Effector memory CD8-positive, alpha-beta T cell (primary cell): ENCODE measurements around the gene UBASH3A.

Source experiments
- ATAC-seq: fragments of 150-1000 bp; cut with Tn5 transposase; replicated peaks from 2 replicates; pipeline ENCODE4 v1.10.0; 2021; ENCODE audit warnings: mild to moderate bottlenecking, moderate library complexity
- DNase-seq, 3 experiments: peaks; one replicate each; pipeline ENCODE4 v3.0.0; 2021
- H3K27ac Mint-ChIP-seq, 2 donors: one replicate each; pipeline ENCODE4 v1.8.0; 2022; ENCODE audit warnings: mild to moderate bottlenecking in 2 of 2, mixed read lengths in 2 of 2, moderate library complexity in 2 of 2
- H3K27me3 Mint-ChIP-seq, 2 donors: one replicate each; pipeline ENCODE4 v1.8.0; 2022; ENCODE audit warnings: mixed read lengths in 2 of 2
- H3K36me3 Mint-ChIP-seq: one replicate; pipeline ENCODE4 v1.8.0; 2022; ENCODE audit warnings: mild to moderate bottlenecking, moderate library complexity, mixed read lengths; ENCODE audit not compliant: insufficient read depth
- H3K4me1 Mint-ChIP-seq, 2 donors: one replicate each; pipeline ENCODE4 v1.8.0; 2022; ENCODE audit warnings: low read depth in 2 of 2, mixed read lengths in 2 of 2
- H3K4me3 Mint-ChIP-seq, 2 donors: one replicate each; pipeline ENCODE4 v1.8.0; 2022; ENCODE audit warnings: mild to moderate bottlenecking in 2 of 2, mixed read lengths in 2 of 2, moderate library complexity in 2 of 2
- H3K9me3 Mint-ChIP-seq, 2 donors: one replicate each; pipeline ENCODE4 v1.8.0; 2022; ENCODE audit warnings: mixed read lengths in 2 of 2

UBASH3A gene

DNA sequence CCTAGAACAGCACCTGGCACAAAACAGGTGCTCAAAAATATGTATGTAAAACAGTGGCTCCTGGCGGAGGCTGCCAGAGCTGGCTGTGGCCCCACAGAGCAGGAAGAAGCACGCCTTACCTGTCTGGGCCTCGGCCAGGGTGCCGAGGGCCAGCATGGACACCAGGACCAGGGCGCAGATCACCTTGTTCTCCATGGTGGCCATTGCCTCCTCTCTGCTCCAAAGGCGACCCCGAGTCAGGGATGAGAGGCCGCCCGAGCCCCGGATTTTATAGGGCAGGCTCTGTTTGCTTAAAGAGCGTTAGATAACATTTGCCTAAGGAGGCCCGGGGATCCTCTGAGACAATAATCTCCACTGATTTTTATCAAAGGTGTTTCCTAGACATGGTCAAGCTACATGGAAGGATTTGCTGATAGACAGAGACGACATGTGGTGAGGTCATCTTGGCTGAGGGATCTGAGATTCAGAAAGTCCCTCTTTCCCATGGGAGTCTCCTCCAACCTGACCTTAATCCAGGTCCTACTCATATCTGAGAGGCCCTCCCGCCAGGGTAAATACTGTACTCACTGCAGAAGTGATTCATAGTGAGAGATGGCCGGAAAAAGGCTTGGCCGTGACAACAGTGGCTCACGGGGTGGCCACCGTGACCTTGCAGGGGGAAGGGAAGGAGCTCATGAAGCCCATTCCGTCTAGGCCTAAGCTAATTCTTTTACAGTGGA, 37.3 kb upstream of the UBASH3A start, which contains the start of gene TFF1:
TFF1 (minus strand) TSS at position 244 of the 719 bp plus-strand sequence; CDS start at position 204, 40 bp downstream.
- ATAC-seq (no peak), DNase-seq (no peak)
- no peaks in the 10 kb centered on the region for H3K9me3 Mint-ChIP-seq
- H3K4me1 Mint-ChIP-seq = peaks cover 0 to 11% of the 10 kb centered on the region in 2 donors
- no peak within 1 kb of the TSS for H3K4me3 Mint-ChIP-seq
- peaks cover 8 to 22% of the 10 kb centered on the region in 2 donors for H3K27me3 Mint-ChIP-seq
- H3K36me3 Mint-ChIP-seq = peaks cover 5% of the 10 kb centered on the region
- H3K27ac Mint-ChIP-seq = no peak within 1 kb of the TSS

DNA sequence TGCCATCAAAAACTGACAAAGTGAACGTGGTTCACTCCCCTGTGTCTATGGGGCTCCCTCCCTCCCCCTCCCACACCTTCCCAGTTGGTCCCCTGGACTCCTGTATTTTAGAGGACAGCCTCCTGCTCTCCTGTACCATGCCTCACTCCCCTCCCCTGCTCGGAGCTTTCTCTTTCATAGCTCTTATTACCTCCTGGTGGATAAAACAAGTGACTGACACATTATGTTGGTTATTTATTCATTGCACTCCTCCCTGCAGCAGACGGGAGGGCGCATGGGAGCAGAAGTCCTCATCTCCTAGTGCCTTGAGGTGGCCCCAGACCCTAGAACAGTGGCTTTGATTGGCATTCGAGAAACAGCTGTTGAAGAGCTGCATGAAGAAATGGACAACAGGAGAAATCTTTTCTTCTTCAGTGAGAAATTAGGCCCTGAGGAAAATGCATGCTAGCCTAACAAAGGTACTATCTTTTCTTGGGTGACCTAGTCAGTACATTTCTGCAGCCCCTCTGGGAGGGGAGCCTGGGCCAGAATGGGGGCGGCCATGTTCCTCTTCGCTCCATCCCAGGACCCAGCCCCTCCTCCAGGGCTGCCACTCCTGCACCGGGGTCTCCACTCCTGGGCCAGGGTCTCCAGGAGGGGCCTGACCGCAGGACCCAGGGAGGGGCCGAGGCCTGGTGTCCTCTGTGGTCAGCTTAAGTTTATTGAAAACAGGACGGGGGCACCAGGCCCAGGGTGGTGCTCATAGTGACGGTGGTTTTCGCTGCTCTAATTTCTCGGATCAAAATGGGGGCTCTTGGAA, 36.1 kb upstream of the UBASH3A start:
- DNase-seq (no peak), ATAC-seq (no peak)
- peaks cover 5% of the 10 kb centered on the region for H3K36me3 Mint-ChIP-seq
- no peak overlapping the region for H3K27ac Mint-ChIP-seq
- peaks cover 0 to 13% of the 10 kb centered on the region in 2 donors for H3K27me3 Mint-ChIP-seq
- no peaks in the 10 kb centered on the region for H3K9me3 Mint-ChIP-seq
- H3K4me3 Mint-ChIP-seq = no peak overlapping the region
- peaks cover 0 to 11% of the 10 kb centered on the region in 2 donors for H3K4me1 Mint-ChIP-seq

- no peaks in the 10 kb centered on the region for H3K27me3 Mint-ChIP-seq
- no peak overlapping the region for H3K4me3 Mint-ChIP-seq
- H3K9me3 Mint-ChIP-seq = no peaks in the 10 kb centered on the region
- DNase-seq (no peak), ATAC-seq (no peak)
- peaks cover 0 to 8% of the 10 kb centered on the region in 2 donors for H3K4me1 Mint-ChIP-seq
- no peak overlapping the region for H3K27ac Mint-ChIP-seq
- peaks cover 3% of the 10 kb centered on the region for H3K36me3 Mint-ChIP-seq
These were observed 33.9 kb upstream of the UBASH3A start for GRCh38 chr21:42369821-42370220.

GRCh38 chr21:42370894-42371654, 32.6 kb upstream of the UBASH3A start:
- Mint-ChIP-seq H3K4me1 (peaks cover 0 to 8% of the 10 kb centered on the region in 2 donors), H3K27me3 (no peaks in the 10 kb centered on the region), H3K27ac (peak overlapping the region; percentile 4 to 15), H3K4me3 (no peak overlapping the region), H3K36me3 (no peaks in the 10 kb centered on the region), H3K9me3 (no peaks in the 10 kb centered on the region)
- DNase-seq (no peak), ATAC-seq (no peak)

DNA sequence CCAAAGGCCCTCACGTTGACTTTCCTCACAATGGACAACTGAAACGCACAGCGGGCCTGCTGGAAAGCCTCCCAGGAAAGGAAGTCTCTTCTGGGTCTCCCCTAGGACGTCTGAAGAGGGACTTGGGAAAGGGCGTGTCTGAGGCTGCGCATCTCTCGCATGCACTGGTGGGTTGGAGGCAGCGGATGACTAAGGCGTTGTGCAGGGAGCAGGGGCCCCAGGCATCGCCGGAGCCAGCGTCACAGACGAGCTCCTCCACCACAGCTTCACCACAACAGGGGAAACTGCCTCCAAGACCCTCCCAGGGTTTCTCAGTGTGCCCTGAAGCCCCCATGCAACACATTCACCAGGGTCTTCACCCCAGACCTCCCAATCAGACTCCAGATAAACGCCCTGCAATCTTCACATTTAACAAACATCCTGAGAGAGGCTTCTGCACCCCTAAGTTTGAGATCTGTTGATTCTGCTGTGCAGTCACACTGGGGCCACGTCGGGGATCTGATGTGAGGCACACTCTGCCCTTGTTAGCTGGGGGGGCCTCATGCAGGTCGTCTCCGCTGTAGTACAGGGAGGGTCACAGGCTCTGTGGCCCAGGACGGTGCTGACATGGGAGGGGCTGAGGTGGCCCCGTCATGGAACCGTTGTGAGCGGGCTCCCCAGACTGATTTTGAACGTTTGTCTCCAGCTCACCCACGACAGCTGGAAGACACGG, 30.4 kb upstream of the UBASH3A start:
- Mint-ChIP-seq H3K4me1 (peaks cover 0 to 8% of the 10 kb centered on the region in 2 donors), H3K36me3 (no peaks in the 10 kb centered on the region), H3K4me3 (no peak overlapping the region), H3K27ac (no peak overlapping the region), H3K27me3 (no peaks in the 10 kb centered on the region), H3K9me3 (no peaks in the 10 kb centered on the region)
- ATAC-seq = no peak
- no peak for DNase-seq

GRCh38 chr21:42373908-42374455, 29.7 kb upstream of the UBASH3A start:
- no peak for ATAC-seq
- peaks cover 0 to 8% of the 10 kb centered on the region in 2 donors for H3K4me1 Mint-ChIP-seq
- H3K27ac Mint-ChIP-seq = no peak overlapping the region
- no peaks in the 10 kb centered on the region for H3K36me3 Mint-ChIP-seq
- H3K27me3 Mint-ChIP-seq = no peaks in the 10 kb centered on the region
- H3K9me3 Mint-ChIP-seq = no peaks in the 10 kb centered on the region
- no peak overlapping the region for H3K4me3 Mint-ChIP-seq
- no peak for DNase-seq

GRCh38 chr21:42374457-42374856, 29.2 kb upstream of the UBASH3A start:
- Mint-ChIP-seq H3K27ac (no peak overlapping the region), H3K36me3 (no peaks in the 10 kb centered on the region), H3K4me1 (peaks cover 0 to 8% of the 10 kb centered on the region in 2 donors), H3K9me3 (no peaks in the 10 kb centered on the region), H3K27me3 (no peaks in the 10 kb centered on the region), H3K4me3 (no peak overlapping the region)
- ATAC-seq (no peak), DNase-seq (no peak)

DNA sequence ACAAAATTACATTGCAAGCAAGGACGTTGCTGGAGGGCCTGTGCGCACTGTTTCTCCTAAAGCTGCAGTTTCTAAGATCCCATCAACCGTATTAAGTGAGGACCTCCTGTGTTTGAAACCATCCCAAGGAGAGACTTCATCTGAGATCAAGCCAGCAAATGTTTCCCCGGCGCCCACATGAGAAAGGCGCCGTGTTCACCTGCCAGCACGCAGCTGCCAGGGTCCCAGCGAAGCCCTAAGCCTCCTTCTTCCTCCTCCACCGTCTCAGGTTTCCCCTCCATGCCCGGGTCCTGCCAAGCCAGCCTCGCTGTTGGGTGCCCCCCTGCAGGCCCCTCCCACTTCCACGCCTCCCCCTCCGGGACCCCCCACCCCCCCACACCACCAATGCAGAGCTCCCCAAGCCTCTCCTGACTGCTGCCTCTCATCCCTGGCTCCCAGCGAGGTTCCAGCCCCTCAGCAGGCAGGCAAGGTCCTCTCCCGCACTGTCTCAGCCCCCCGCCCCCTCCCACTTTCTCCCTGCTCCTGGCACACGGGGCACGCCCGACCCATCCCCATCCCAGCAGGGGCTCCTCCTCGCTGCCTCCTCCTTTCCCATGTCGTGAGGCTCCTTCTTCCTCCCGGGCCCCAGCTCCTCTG, 28.7 kb upstream of the UBASH3A start:
- no peak overlapping the region for H3K27ac Mint-ChIP-seq
- no peak overlapping the region for H3K4me3 Mint-ChIP-seq
- H3K27me3 Mint-ChIP-seq = no peaks in the 10 kb centered on the region
- no peak for DNase-seq
- H3K9me3 Mint-ChIP-seq = no peaks in the 10 kb centered on the region
- H3K4me1 Mint-ChIP-seq = peaks cover 0 to 8% of the 10 kb centered on the region in 2 donors
- no peaks in the 10 kb centered on the region for H3K36me3 Mint-ChIP-seq
- no peak for ATAC-seq

DNA sequence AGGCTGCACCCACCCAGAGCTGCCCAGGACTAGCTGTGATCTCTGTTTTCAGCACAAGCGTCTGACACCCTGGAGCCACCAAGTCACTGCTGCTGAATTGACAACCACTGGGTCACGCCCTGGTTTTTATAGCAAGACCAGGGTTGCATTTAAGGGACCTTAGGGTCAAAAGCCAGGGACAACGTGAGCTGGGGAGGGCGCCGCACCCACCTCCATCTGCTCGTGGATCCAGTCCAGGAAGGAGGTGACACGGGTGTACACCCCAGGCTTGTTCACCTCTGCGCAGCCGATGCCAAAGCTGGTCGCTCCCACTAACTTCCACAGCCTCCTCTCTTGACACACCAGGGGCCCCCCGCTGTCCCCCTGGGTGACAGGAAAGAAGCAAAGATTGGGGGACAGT, 28.2 kb upstream of the UBASH3A start:
- Mint-ChIP-seq H3K9me3 (no peaks in the 10 kb centered on the region), H3K27ac (no peak overlapping the region), H3K4me1 (peaks cover 0 to 8% of the 10 kb centered on the region in 2 donors), H3K36me3 (no peaks in the 10 kb centered on the region), H3K4me3 (no peak overlapping the region), H3K27me3 (no peaks in the 10 kb centered on the region)
- DNase-seq (no peak), ATAC-seq (no peak)

DNA sequence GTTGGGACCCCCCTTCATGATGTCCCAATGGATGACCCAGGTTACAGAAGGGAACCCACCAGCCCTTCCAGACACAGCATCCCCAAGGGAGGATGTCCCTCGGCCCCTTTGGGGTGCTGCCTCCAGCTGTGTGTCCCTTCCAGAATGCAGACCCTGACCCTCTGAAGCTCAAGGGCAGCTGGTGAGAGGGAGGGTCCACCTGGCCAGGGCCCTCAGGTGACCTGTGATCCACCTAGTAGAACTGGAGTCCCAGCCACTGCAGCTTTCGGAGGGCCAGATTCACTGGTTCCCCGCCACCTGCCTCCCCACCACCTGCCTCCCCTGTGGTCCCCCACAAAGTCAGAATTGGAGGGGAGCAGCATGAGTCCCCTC, 27.8 kb upstream of the UBASH3A start:
- H3K27ac Mint-ChIP-seq = peak overlapping the region in 1 of 2 donors; percentile 61
- no peaks in the 10 kb centered on the region for H3K27me3 Mint-ChIP-seq
- no peaks in the 10 kb centered on the region for H3K9me3 Mint-ChIP-seq
- no peaks in the 10 kb centered on the region for H3K36me3 Mint-ChIP-seq
- H3K4me1 Mint-ChIP-seq = peaks cover 0 to 8% of the 10 kb centered on the region in 2 donors
- ATAC-seq (no peak), DNase-seq (no peak)
- H3K4me3 Mint-ChIP-seq = no peak overlapping the region

GRCh38 chr21:42376338-42376982, 27.2 kb upstream of the UBASH3A start:
- Mint-ChIP-seq H3K36me3 (peaks cover under 1% of the 10 kb centered on the region), H3K27ac (peak overlapping the region; percentile 61), H3K4me1 (peaks cover 0 to 3% of the 10 kb centered on the region in 2 donors), H3K9me3 (no peaks in the 10 kb centered on the region), H3K27me3 (no peaks in the 10 kb centered on the region), H3K4me3 (no peak overlapping the region)
- ATAC-seq (no peak), DNase-seq (no peak)
